ENCODE measurements around the gene BMPR2.
A peak's percentile ranks its signal among the peaks of the same experiment; 100 is the strongest.
"Not testable (repeated sequence)": the region's sequence is repeated elsewhere in the genome, so short reads cannot be mapped to it uniquely, and the experiment has no call there.

BMPR2 gene

DNA sequence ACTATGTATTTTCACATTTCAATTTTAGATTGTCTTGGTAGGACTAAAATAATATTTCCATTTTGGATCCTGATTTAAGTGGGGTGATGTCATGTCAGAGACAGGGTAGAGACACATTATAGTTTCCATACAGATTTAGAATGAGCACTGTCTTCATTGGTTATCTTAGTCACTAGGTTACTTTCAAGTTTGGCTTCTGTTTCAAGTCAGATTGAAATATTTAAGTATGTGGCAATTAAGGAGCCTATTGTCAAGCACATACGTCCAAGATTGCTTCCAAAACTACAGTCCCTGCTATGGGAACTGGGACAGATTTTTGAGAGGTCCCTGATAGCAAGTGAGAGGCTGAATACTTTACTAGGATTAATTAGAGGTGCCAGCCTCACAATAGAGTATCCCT, 169.4 kb downstream of the BMPR2 start:
- no peak for DNase-seq

DNA sequence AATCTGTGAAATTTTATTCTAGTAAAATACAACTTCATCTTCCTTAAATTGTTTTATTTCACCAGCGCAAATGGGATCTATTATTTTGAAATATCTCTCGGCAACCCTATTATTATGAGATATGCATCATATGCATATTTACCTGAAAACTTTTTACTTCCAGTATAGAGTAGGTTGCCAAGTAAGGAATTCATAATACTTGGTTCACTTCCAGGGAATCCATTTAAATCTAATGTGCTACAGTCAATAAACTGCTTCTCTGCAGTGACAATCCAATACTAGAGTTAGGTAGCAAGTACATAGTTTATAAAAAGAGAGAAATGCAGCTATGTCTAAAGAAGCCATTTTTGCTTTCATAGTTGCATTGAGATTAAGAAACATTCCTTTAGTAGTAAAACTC, 169.8 kb downstream of the BMPR2 start:
- DNase-seq, result no peak

DNA sequence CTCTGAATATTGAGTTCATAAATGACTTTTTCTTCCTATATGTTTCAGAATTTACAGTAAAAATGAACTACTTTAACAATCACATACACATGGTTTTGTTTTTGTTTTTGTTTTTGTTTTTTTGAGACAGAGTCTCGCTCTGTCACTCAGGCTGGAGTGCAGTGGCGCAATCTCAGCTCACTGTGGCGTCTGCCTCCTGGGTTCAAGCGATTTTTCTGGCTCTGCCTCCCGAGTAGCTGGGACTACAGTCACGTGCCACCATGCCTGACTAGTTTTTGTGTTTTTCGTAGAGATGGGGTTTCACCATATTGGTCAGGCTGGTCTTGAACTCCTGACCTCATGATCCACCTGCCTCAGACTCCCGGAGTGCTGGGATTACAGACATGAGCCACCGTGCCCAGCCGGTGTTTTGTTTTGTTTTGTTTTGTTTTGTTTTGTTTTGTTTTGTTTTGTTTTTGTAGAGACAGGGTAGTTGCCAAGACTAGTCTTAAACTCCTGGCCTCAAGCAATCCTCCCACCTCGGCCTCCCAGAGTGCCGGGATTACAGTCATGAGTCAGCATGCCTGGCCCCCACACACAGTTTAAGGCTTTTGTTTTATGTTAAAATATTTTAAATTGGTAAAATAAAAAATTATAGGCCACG, 170.5 kb downstream of the BMPR2 start:
- not testable (repeated sequence) for DNase-seq

DNA sequence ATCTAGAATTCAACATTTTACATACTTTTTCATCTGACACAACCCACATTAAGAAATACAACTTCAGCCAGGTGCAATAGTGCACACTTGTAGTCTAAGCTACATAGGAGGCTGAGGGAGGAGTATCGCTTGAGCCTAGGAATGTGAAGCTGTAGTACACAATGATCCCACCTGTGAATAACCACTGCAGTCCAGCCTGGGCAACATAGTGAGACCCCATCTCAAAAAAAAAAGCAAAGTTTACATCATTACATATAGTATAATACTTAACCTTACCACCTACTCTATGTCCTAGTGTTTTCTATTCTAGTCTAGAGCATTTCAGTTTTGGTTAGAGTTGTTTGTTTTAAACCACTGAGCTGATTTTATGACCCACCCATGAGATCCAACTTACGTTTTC, 172.1 kb downstream of the BMPR2 start:
- DNase-seq, result no peak

DNA sequence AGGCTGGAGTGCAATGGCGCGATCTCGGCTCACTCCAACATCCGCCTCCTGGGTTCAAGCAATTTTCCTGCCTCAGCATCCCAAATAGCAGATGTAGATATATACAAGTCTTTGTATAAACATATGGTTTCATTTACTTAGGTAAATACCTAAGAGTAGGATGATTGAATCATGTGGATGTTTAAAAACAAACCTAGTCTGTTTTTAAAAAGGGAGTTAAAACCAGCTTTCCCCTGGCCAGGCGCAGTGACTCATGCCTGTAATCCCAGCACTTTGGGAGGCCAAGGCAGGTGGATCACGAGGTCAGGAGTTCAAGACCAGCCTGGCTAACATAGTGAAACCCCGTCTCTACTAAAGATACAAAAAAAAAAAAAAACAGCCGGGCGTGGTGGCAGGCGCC, 174.9 kb downstream of the BMPR2 start:
- DNase-seq, result peak; percentile 15

DNA sequence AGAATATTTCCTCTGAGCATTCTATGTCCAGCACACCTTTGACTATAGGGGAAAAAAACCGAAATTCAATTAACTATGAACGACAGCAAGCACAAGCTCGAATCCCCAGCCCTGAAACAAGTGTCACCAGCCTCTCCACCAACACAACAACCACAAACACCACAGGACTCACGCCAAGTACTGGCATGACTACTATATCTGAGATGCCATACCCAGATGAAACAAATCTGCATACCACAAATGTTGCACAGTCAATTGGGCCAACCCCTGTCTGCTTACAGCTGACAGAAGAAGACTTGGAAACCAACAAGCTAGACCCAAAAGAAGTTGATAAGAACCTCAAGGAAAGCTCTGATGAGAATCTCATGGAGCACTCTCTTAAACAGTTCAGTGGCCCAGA, 179.2 kb downstream of the BMPR2 start:
- no peak for DNase-seq

DNA sequence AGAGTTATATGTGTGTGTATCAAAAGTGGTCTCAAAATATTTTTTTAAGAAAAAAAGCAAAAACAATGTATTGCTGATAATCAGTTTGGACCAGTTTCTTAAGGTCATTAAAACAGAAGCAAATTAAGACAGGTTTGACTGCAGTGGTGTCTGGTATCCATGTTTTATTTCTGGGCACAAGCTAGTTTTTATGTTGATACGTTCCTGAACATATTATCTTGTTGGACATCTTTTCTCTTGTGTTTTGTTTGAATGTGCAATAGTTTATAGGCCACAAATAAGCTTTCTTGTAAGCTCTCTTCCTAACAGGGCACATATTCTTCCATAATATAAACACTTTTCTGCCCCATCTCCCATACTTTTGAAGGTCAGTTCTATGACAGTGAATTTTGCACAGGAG, 184.1 kb downstream of the BMPR2 start:
- no peak for DNase-seq

DNA sequence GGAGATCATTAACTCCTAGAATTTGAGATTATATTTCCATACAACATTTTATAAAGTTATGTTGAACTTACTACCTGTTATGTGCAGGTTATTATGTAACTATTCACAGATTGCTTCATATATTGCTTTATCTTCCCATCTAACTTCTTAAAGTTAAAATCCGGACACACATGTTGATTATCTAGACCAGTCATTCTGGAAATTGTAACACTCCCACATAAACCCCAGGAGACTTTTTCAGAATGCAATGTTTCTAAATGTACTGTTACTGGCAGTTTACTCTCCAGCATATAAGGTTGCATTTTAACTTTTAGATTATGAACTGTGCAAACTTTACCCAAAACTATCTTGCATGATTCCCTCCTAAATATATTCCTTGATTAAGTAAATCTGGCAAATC, 188.1 kb downstream of the BMPR2 start:
- no peak for DNase-seq

DNA sequence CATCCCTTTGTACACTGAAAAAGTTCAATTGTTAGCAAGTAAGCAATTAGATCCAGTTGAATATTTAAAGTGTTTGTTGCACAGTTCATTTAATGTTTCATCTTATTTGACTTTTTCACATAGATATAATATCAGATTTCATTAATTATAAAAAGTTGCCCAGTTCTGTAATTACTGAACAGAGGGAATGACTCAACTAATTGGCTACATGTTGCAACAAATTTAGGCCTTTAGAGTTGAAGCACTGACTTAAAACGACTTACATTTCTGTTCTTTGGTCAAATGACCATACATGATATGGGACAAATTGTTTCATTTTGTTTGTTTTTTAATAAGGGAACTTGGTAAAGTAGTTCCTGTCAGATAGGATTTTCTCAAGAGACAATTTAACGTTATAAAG, 190.2 kb downstream of the BMPR2 start:
- no peak for DNase-seq

DNA sequence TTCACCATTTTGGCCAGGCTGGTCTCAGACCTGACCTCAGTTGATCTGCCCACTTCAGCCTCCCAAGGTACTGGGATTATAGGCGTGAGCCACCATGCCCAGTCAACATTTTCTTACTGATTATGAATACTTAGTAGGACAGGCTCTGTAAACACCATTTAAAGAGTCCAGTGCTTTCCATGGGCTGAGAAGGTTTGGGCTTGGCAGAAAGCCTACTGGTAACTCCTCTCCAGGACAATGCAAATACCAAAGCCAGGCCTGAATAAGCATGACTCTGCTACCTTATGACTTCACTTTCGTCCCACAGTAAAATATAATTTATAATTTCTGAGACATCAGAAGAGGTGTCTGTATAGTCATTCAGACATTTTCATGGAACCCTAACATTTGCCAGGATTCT, 198.4 kb downstream of the BMPR2 start:
- no peak for DNase-seq

DNA sequence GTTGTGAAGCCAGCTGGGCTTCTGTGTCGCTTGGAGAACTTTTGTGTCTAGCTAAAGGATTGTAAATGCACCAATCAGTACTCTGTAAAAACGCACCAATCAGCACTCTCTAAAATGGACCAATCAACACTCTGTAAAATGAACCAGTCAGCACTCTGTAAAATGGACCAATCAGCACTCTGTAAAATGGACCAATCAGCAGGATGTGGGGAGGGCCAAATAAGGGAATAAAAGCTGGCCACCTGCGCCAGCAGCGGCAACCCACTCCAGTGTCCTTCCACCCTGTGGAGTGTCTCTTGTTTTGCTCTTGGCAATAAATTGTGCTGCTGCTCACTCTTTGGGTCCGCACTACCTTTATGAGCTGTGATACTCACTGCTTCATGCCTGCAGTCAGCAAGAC, 199.1 kb downstream of the BMPR2 start:
- DNase-seq, result not testable (repeated sequence)

DNA sequence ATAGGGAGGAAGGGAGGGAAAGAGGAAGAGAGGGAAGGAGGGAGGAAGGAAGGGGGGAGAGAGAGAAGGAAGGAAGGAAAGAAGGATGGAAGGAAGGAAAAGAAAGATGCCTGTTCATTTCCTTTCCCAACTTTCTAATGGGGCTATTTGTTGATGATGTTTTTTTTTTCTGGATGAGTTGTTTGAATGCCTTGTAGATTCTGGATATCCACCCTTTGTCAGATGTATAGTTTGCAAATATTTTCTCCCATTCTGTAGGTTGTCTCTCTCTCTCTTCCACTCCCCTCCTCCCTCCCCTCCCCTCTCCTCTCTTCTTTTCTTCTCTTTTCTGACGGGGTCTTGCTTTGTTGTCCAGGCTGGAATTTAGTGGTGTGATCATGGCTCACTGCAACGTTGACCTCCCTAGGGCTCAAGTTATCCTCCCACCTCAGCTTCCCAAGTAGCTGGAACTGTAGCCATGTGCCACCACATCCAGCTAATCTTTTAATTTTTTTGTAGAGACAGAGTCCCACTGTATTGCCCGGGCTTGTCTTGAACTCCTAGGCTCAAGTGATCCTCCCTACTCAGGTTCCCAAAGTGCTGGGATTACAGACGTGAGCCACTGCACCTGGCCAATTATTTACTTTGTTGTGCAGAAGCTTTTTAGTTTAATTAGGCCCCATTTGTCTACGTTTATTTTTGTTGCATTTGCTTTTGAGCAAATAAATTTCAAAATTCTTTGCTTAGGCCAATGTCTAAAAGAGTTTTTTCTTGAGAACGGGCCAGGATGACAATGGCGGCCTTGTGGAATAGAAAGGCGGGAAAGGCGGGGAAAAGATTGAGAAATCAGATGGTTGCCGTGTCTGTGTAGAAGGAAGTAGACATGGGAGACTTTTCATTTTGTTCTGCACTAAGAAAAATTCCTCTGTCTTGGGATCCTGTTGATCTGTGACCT, 201.4 kb downstream of the BMPR2 start:
- no peak for DNase-seq

DNA sequence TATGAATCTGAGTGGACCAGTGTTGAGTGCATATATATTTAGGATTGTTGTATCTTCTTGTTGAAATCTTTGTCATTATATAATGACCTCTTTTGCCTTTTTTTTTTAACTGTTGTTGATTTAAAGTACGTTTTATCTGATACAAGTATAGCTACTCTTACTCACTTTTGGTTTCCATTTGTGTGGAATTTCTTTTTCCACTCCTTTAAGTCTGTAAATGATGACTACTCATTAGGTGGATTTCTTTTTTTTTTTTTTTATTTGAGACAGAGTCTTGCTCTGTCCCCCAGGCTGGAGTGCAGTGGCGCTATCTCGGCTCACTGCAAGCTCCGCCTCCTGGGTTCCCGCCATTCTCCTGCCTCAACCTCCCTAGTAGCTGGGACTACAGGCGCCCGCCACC, 206.7 kb downstream of the BMPR2 start:
- not testable (repeated sequence) for DNase-seq

DNA sequence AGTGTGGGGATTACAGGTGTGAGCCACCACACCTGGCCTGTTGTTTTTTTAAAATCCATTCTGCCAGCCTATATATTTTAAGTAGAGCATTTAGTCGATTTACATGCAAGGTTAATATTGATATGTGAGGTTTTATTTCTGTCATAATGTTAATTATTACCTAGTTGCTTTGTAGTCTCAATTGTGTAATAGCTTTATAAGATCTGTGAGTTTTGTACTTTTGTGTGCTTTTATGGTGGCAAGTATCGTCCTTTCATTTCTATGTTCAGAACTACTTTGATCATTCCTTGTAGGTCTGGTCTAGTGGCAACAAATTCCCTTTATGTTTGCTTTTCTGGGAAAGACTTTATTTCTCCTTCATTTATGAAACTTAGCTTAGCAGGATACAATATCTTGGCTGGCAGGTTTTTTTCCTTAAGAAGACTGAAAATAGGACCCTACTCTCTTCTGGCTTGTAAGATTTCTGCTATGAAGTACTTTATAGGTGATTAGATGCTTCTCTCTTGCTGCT, 207.6 kb downstream of the BMPR2 start:
- DNase-seq, result no peak

DNA sequence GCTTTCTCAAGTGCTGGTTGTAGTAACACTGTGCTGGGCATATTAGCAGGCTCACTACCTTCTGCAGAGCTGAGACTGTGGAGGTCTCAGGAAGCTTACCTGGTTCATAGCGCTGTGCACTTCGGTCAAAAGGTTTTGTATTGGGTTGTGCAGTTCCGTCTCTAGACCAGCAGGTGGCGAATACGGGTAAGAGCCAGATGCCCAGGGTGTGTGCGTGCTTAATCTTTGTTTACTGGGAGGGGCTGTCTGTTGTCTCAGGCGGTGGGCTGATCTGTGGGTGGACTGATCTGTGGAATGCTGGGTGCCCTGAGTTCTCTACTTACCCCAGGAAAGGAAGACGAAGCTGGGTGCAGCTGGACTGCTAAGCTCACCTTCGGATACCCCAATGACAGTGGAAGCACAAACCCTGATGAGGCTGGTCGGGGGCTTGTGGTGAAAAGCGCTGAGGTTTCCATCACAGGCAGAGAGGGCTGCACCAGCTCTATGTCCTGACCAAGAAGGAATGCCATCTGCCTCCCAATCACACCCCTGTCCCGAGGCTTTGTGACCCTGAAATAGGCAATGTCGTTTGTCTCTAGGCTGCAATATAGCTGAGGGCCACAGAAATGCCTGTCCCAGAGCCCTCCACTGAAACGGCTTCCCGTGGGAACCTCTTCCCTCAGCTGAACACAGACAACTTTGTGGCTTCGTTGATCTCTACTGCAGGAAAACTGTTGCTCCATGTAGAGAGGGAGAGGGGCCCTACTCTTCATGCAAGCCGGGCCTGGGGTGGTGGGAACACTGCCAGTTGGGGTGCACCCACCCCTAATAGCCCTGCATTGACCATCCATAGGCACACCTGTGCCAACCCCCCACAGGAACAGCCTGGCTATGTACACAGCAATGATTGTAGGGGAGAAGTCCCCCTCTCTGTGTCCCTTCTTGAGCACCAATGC, 212.8 kb downstream of the BMPR2 start:
- peak; percentile 22 for DNase-seq

DNA sequence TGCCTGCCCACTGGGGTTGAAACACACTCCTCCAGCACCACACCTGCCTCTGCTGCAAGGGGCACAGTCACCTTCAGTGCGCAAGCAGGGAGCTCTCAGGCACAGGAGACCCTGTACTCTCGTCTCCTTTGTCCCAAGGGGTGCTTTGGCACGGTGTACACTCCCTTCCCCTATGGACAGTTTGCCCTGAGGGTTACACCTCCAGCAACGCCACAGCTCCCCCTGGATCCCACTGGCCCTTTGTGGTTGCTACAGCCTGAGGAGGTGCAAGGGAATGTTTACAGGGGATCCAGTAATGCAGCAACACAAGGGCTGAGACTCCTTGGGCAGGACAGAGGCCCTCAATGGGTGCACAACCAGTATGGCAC, 213.4 kb downstream of the BMPR2 start:
- no peak for DNase-seq

DNA sequence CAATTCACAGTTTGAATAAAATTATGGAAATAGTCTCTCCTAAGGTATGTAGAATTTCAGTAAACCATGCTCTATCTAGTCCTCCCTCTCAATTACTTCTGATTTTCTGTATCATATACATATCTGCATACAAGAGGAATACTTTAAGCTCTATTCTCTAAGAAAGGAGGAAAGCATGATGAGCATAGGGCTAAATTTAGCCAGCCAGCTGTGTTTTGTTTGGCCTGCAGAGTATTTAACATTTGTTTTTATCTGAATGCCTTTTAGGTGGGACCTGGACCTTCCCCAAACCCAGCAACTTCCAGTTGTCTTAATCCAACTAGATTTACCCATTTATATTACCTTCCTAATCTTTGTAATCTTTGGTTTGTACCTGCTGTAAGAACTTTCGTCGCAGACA, 216.4 kb downstream of the BMPR2 start:
- no peak for DNase-seq

DNA sequence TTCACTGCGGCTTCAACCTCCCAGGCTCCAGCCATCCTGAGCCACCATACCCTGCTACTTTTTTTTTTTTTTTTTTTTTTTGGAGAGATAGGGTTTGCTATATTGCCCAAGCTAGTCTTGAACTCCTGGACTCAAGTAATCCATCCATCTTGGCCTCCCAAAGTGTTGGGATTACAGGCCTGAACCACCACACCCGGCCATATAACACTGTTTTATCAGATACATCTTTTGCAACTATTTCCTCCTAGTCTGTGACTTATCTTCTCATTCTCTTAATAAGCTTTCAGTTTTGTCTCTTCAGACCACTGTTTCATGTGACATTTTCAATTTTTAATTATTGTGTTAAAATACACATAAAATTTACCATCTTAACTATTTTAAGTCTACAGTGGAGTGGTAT, 223.0 kb downstream of the BMPR2 start:
- DNase-seq, result no peak

DNA sequence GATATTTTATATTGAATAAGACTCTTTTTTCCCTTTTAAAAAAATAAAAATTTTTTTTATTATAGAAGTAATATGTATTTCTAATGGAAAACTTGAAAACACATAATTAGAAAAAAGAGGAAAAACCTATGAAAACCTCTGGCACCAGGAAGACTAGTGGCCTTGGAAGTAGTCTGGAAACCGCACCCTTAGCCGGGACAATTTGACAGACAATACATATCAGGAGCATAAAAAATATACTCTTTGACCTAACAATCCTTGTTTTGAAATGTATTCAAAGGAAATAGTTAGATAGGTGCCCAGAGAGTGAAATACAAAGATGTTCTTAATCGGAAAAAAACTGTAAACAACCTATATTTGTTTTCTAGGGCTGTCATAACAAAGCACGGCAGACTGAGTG, 223.8 kb downstream of the BMPR2 start:
- DNase-seq, result no peak

DNA sequence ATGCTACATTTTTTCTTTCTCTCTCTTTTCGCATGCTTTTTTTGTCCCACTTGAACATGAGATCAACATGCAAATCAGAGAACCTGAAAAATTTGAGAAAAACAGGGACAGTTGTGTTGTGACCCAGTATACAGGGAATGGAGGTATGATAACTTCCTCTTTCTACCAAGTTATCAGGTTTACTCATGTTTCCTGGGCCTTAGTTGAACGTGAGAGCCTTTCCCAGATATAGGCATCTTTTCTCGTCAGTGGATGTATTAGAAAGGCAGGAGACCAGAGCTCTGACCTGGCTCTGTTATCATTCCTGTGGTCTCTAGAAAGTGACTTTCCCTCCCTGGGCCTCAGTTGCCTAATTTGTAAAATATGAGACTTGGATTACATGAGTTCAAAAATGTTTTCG, 228.6 kb downstream of the BMPR2 start:
- DNase-seq, result no peak

DNA sequence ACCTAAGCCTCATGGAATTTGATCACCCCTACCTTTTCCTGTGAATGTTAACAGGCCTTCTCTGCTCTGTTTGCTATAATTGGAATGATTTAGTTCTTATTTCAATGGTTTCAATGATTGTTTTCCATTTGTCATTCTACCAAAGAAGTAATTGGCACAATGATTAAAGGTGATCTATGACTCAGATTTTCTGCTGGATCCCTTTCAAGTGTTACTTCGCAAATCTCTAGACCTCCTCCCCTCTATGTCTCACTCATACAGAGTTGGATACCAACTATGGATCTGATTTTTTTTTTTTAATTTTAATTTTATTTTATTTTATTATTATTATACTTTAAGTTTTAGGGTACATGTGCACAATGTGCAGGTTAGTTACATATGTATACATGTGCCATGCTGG, 229.0 kb downstream of the BMPR2 start:
- no peak for DNase-seq

DNA sequence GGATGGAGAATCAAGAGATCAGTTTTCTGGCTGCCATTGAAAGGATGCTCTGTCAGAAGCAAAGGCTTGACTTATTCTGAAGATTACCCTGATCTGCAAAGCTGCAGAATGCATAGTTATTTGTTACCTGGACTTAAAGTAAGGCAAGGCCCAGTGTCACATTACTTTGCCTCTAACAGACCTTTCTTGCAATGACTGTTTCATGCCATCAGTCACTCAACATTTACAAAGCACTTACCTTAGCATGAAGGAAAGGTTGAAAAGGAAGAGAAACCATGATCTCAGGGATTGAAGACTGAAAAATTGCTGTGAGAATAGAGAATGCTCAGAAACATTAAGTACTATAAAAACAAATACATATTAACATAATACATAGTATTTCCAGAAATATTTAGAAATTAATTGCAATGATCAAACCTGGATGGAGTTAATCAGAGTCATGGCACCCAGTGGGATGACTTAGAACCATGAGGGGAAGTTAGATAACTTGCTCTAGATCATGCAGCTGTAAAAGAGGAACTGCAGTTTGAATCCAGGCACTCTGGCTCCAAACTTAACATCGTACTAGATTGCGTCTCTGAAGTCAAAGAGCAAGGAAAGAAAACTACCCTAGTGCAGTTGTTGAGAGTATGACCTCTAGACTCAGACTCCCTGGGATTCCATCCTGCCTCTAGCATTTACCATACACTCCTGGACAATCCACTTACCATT, 232.2 kb downstream of the BMPR2 start:
- DNase-seq, result no peak
